HUES64 (cell line): ENCODE measurements around the gene ITPR2.
"Not testable (repeated sequence)": the region's sequence is repeated elsewhere in the genome, so short reads cannot be mapped to it uniquely, and the experiment has no call there.

Experiments used
- H3K27ac ChIP-seq: 2 replicates; pipeline ENCODE4 v1.7.0; 2013; ENCODE audit warnings: low read depth, low read length, inconsistent platforms
- H3K27me3 ChIP-seq: 2 replicates; pipeline ENCODE4 v1.6.1; 2013; ENCODE audit warnings: mild to moderate bottlenecking, low read length; ENCODE audit not compliant: insufficient read depth
- H3K36me3 ChIP-seq: 2 replicates; pipeline ENCODE4 v1.6.1; 2013; ENCODE audit warnings: mild to moderate bottlenecking, low read length; ENCODE audit not compliant: insufficient read depth
- H3K4me1 ChIP-seq: 2 replicates; pipeline ENCODE4 v1.6.1; 2013; ENCODE audit warnings: mild to moderate bottlenecking, low read length, moderate library complexity; ENCODE audit not compliant: insufficient read depth
- H3K4me3 ChIP-seq: 2 replicates; pipeline ENCODE4 v1.5.1; 2013; ENCODE audit warnings: mild to moderate bottlenecking, low read length, moderate library complexity
- H3K9ac ChIP-seq: 2 replicates; pipeline ENCODE4 v1.6.1; 2013; ENCODE audit warnings: mild to moderate bottlenecking, low read depth, low read length
- H3K9me3 ChIP-seq: 2 replicates; pipeline ENCODE4 v1.6.1; 2013; ENCODE audit warnings: low read depth, low read length; ENCODE audit not compliant: insufficient read depth
- WGBS: fragments of 150-250, 120-280 bp; methylation state at CpG from one replicate; pipeline ENCODE4 v1.1.7; 2013; ENCODE audit warnings: missing lambda C conversion rate; 5-methylcytosine and 5-hydroxymethylcytosine counted together

ITPR2 gene

GRCh38 chr12:26783816-26784379, 49.1 kb downstream of the ITPR2 start:
- not testable (repeated sequence) for H3K27me3 ChIP-seq, H3K4me3 ChIP-seq, H3K27ac ChIP-seq, H3K9ac ChIP-seq, H3K9me3 ChIP-seq, H3K4me1 ChIP-seq
- WGBS: 91% methylated on average over 2 of the region's 3 CpGs
- H3K36me3 ChIP-seq: peaks cover 12% of the 10 kb centered on the region

- Histone ChIP-seq H3K36me3 (peaks cover 10% of the 10 kb centered on the region), H3K4me1 (no peaks in the 10 kb centered on the region), H3K27ac (no peak overlapping the region), H3K27me3 (no peaks in the 10 kb centered on the region), H3K4me3 (no peak overlapping the region), H3K9me3 (no peaks in the 10 kb centered on the region), H3K9ac (no peak overlapping the region)
- WGBS: 100% methylated on average over 1 of the region's 1 CpG
Observed at GRCh38 chr12:26783131-26783526, 49.9 kb downstream of the ITPR2 start.

- Histone ChIP-seq H3K36me3 (peaks cover 14% of the 10 kb centered on the region), H3K9me3 (no peaks in the 10 kb centered on the region), H3K27me3 (no peaks in the 10 kb centered on the region), H3K9ac (no peak overlapping the region), H3K4me1 (no peaks in the 10 kb centered on the region), H3K4me3 (no peak overlapping the region), H3K27ac (no peak overlapping the region)
- 96% methylated on average over 3 of the region's 3 CpGs for WGBS
Observed at GRCh38 chr12:26782372-26783130, 50.4 kb downstream of the ITPR2 start.

GRCh38 chr12:26780656-26781055, 52.3 kb downstream of the ITPR2 start:
- H3K36me3 ChIP-seq: peaks cover 14% of the 10 kb centered on the region
- H3K27ac ChIP-seq, H3K4me3 ChIP-seq, H3K4me1 ChIP-seq, H3K27me3 ChIP-seq, H3K9ac ChIP-seq, H3K9me3 ChIP-seq: not testable (repeated sequence)
- 96% methylated on average over 2 of the region's 2 CpGs for WGBS

- not testable (repeated sequence) for H3K4me1 ChIP-seq, H3K27ac ChIP-seq, H3K4me3 ChIP-seq, H3K27me3 ChIP-seq, H3K9ac ChIP-seq, H3K9me3 ChIP-seq
- peaks cover 14% of the 10 kb centered on the region for H3K36me3 ChIP-seq
- 96% methylated on average over 5 of the region's 5 CpGs for WGBS
Observed at GRCh38 chr12:26778173-26778775, 54.7 kb downstream of the ITPR2 start.

GRCh38 chr12:26777236-26777635, 55.8 kb downstream of the ITPR2 start:
- H3K9ac ChIP-seq: no peak overlapping the region
- 85% methylated on average over 3 of the region's 3 CpGs for WGBS
- H3K4me1 ChIP-seq: no peaks in the 10 kb centered on the region
- peaks cover 6% of the 10 kb centered on the region for H3K36me3 ChIP-seq
- peaks cover 5% of the 10 kb centered on the region for H3K9me3 ChIP-seq
- H3K27me3 ChIP-seq: no peaks in the 10 kb centered on the region
- H3K4me3 ChIP-seq: no peak overlapping the region
- no peak overlapping the region for H3K27ac ChIP-seq

GRCh38 chr12:26775991-26776390, 57.0 kb downstream of the ITPR2 start:
- not testable (repeated sequence) for H3K36me3 ChIP-seq, H3K9ac ChIP-seq, H3K27me3 ChIP-seq, H3K27ac ChIP-seq, H3K4me3 ChIP-seq, H3K9me3 ChIP-seq, H3K4me1 ChIP-seq
- 78% methylated on average over 2 of the region's 3 CpGs for WGBS

- 96% methylated on average over 2 of the region's 3 CpGs for WGBS
- Histone ChIP-seq H3K4me3 (no peak overlapping the region), H3K9ac (no peak overlapping the region), H3K27me3 (no peaks in the 10 kb centered on the region), H3K36me3 (peaks cover 5% of the 10 kb centered on the region), H3K27ac (no peak overlapping the region), H3K4me1 (no peaks in the 10 kb centered on the region), H3K9me3 (peaks cover 5% of the 10 kb centered on the region)
Observed at GRCh38 chr12:26773313-26774104, 59.5 kb downstream of the ITPR2 start.

- 97% methylated on average over 4 of the region's 4 CpGs for WGBS
- Histone ChIP-seq H3K27me3 (no peaks in the 10 kb centered on the region), H3K27ac (no peak overlapping the region), H3K4me3 (no peak overlapping the region), H3K9ac (no peak overlapping the region), H3K36me3 (no peaks in the 10 kb centered on the region), H3K4me1 (no peaks in the 10 kb centered on the region), H3K9me3 (0 out of 2 replicates have a peak, but pooled peaks cover under 1% of the 10 kb centered on the region)
Observed at GRCh38 chr12:26771861-26772260, 61.1 kb downstream of the ITPR2 start.

- no peak overlapping the region for H3K9ac ChIP-seq
- H3K27me3 ChIP-seq: no peaks in the 10 kb centered on the region
- H3K36me3 ChIP-seq: no peaks in the 10 kb centered on the region
- H3K27ac ChIP-seq: no peak overlapping the region
- H3K4me3 ChIP-seq: no peak overlapping the region
- 95% methylated on average over 5 of the region's 5 CpGs for WGBS
- no peaks in the 10 kb centered on the region for H3K9me3 ChIP-seq
- no peaks in the 10 kb centered on the region for H3K4me1 ChIP-seq
Observed at GRCh38 chr12:26770239-26771070, 62.5 kb downstream of the ITPR2 start.
